ENCODE measurements around the gene PACS2. TPM values are rescaled to one million over a fixed set of nuclear protein-coding genes. Genes with fewer than 3 reads are reported as not detected.
"Not testable (repeated sequence)": the region's sequence is repeated elsewhere in the genome, so short reads cannot be mapped to it uniquely, and the experiment has no call there.

The PACS2 gene
- total RNA-seq, 1 donor from 2014 or later: 64.0 TPM

GRCh38 chr14:105272623-105273022 lies 41.9 kb upstream of the PACS2 start:
- H3K27ac ChIP-seq (replicated peaks): no peak overlapping the region
- TF ChIP-seq CTCF (IDR thresholded peaks at IDR 0.05; ENCODE audit: borderline replicate concordance): no peak
- intact Hi-C loops (cut with micrococcal nuclease): no loop called here
- no peak for DNase-seq
- H3K36me3 ChIP-seq: peaks cover 15% of the 10 kb centered on the region
- no peak overlapping the region for H3K4me3 ChIP-seq
- H3K27me3 ChIP-seq (ENCODE audit: low read depth): no peaks in the 10 kb centered on the region
- peaks cover 11% of the 10 kb centered on the region for H3K4me1 ChIP-seq
- no peaks in the 10 kb centered on the region for H3K9me3 ChIP-seq (replicated peaks)

GRCh38 chr14:105273062-105273461 lies 41.5 kb upstream of the PACS2 start:
- Histone ChIP-seq H3K4me1 (peaks cover 14% of the 10 kb centered on the region), H3K27ac (replicated peaks) (no peak overlapping the region), H3K27me3 (ENCODE audit: low read depth) (no peaks in the 10 kb centered on the region), H3K36me3 (peaks cover 14% of the 10 kb centered on the region), H3K4me3 (no peak overlapping the region), H3K9me3 (replicated peaks) (no peaks in the 10 kb centered on the region)
- DNase-seq: no peak
- intact Hi-C loops (cut with micrococcal nuclease): no loop called here
- TF ChIP-seq CTCF (IDR thresholded peaks at IDR 0.05; ENCODE audit: borderline replicate concordance): no peak

GRCh38 chr14:105274637-105275036 lies 39.9 kb upstream of the PACS2 start:
- intact Hi-C loops (cut with micrococcal nuclease): no loop called here
- Histone ChIP-seq H3K4me1 (peaks cover 14% of the 10 kb centered on the region), H3K9me3 (replicated peaks) (no peaks in the 10 kb centered on the region), H3K36me3 (no peaks in the 10 kb centered on the region), H3K27ac (replicated peaks) (no peak overlapping the region), H3K27me3 (ENCODE audit: low read depth) (no peaks in the 10 kb centered on the region), H3K4me3 (no peak overlapping the region)
- no peak for DNase-seq
- no peak for TF ChIP-seq CTCF (IDR thresholded peaks at IDR 0.05; ENCODE audit: borderline replicate concordance)

- H3K27ac ChIP-seq (replicated peaks): no peak overlapping the region
- no peaks in the 10 kb centered on the region for H3K9me3 ChIP-seq (replicated peaks)
- H3K4me1 ChIP-seq: peaks cover 14% of the 10 kb centered on the region
- intact Hi-C loops (cut with micrococcal nuclease): no loop called here
- TF ChIP-seq CTCF (IDR thresholded peaks at IDR 0.05; ENCODE audit: borderline replicate concordance): no peak
- no peaks in the 10 kb centered on the region for H3K36me3 ChIP-seq
- no peak for DNase-seq
- no peak overlapping the region for H3K4me3 ChIP-seq
- H3K27me3 ChIP-seq (ENCODE audit: low read depth): no peaks in the 10 kb centered on the region
Measured at GRCh38 chr14:105275267-105275946, 39.1 kb upstream of the PACS2 start.

- H3K27ac ChIP-seq (replicated peaks); H3K4me3 ChIP-seq; H3K9me3 ChIP-seq (replicated peaks); DNase-seq; H3K36me3 ChIP-seq; intact Hi-C loops (cut with micrococcal nuclease); H3K27me3 ChIP-seq (ENCODE audit: low read depth): not testable (repeated sequence)
- H3K4me1 ChIP-seq: peaks cover 24% of the 10 kb centered on the region
Measured at GRCh38 chr14:105277448-105277847, 37.1 kb upstream of the PACS2 start.

- intact Hi-C loops (cut with micrococcal nuclease): no loop called here
- TF ChIP-seq CTCF (IDR thresholded peaks at IDR 0.05; ENCODE audit: borderline replicate concordance): no peak
- Histone ChIP-seq H3K27me3 (ENCODE audit: low read depth) (no peaks in the 10 kb centered on the region), H3K27ac (replicated peaks) (no peak overlapping the region), H3K4me1 (peaks cover 32% of the 10 kb centered on the region), H3K9me3 (replicated peaks) (no peaks in the 10 kb centered on the region), H3K4me3 (no peak overlapping the region), H3K36me3 (no peaks in the 10 kb centered on the region)
- DNase-seq: no peak
Measured at GRCh38 chr14:105279642-105280361, 34.7 kb upstream of the PACS2 start.
